ENCODE measurements around the gene ZNF75A.
"Not testable (repeated sequence)": the region's sequence is repeated elsewhere in the genome, so short reads cannot be mapped to it uniquely, and the experiment has no call there.

The ZNF75A gene

GRCh38 chr16:3305109-3306068, at the start of gene ZNF75A, which contains the start of gene TIGD7:
TSS of gene ZNF75A (plus strand) at chr16:3305497. CDS start at chr16:3308429, 2,932 bp downstream.
TSS of gene TIGD7 (minus strand) at chr16:3305430. CDS start at chr16:3300614, 4,816 bp downstream.
- DNase-seq (ENCODE audit: low read depth) = peak; percentile 89

- peak; percentile 30 for DNase-seq (ENCODE audit: low read depth)
Measured at GRCh38 chr16:3256146-3256865, 49.0 kb upstream of the ZNF75A start, which contains the start of gene MEFV. TSS of gene MEFV (minus strand) at chr16:3256633. CDS start at chr16:3256587, 46 bp downstream.

- peak; percentile 72 for DNase-seq (ENCODE audit: low read depth)
Measured at GRCh38 chr16:3256866-3257465, 48.3 kb upstream of the ZNF75A start.

GRCh38 chr16:3259836-3260235, 45.5 kb upstream of the ZNF75A start:
- DNase-seq (ENCODE audit: low read depth) = no peak

- no peak for DNase-seq (ENCODE audit: low read depth)
Measured at GRCh38 chr16:3262517-3262916, 42.8 kb upstream of the ZNF75A start.

GRCh38 chr16:3264137-3265036, 40.9 kb upstream of the ZNF75A start:
- peak; percentile 98 for DNase-seq (ENCODE audit: low read depth)

GRCh38 chr16:3266873-3267537, 38.3 kb upstream of the ZNF75A start:
- DNase-seq (ENCODE audit: low read depth) = peak; percentile 63

GRCh38 chr16:3268294-3268693, 37.0 kb upstream of the ZNF75A start:
- no peak for DNase-seq (ENCODE audit: low read depth)

GRCh38 chr16:3270718-3271117, 34.6 kb upstream of the ZNF75A start:
- DNase-seq (ENCODE audit: low read depth) = not testable (repeated sequence)

- DNase-seq (ENCODE audit: low read depth) = not testable (repeated sequence)
Measured at GRCh38 chr16:3271281-3271680, 34.0 kb upstream of the ZNF75A start.

GRCh38 chr16:3274490-3274889, 30.8 kb upstream of the ZNF75A start:
- DNase-seq (ENCODE audit: low read depth) = no peak

- DNase-seq (ENCODE audit: low read depth) = no peak
Measured at GRCh38 chr16:3274947-3275346, 30.4 kb upstream of the ZNF75A start.

- DNase-seq (ENCODE audit: low read depth) = no peak
Measured at GRCh38 chr16:3276679-3277078, 28.6 kb upstream of the ZNF75A start.

- no peak for DNase-seq (ENCODE audit: low read depth)
Measured at GRCh38 chr16:3281222-3281820, 24.0 kb upstream of the ZNF75A start.

GRCh38 chr16:3282103-3282729, 23.1 kb upstream of the ZNF75A start:
- peak; percentile 78 for DNase-seq (ENCODE audit: low read depth)

GRCh38 chr16:3282730-3283542, 22.4 kb upstream of the ZNF75A start, which contains the start of gene ZNF263:
TSS of gene ZNF263 (plus strand) at chr16:3283491. CDS start at chr16:3283819, 328 bp downstream.
- peak; percentile 98 for DNase-seq (ENCODE audit: low read depth)

- DNase-seq (ENCODE audit: low read depth) = peak; percentile 13
Measured at GRCh38 chr16:3283543-3284447, 21.5 kb upstream of the ZNF75A start.

- DNase-seq (ENCODE audit: low read depth) = no peak
Measured at GRCh38 chr16:3285131-3285530, 20.2 kb upstream of the ZNF75A start.

Data from ELR (cell line).